NCI-H526 treated with DMSO at 0.1 percent for 48 hours (cell line): Measurements from ENCODE around the gene PALLD.

ENCODE experiments used
- DNase-seq: peaks from one replicate; lab custom pipeline; 2025; lab: John Stamatoyannopoulos, UW

The PALLD gene

GRCh38 chr4:168593399-168593798 is 96.5 kb downstream of the PALLD start:
- DNase-seq, result no peak

- no peak for DNase-seq
Measured at GRCh38 chr4:168594121-168594520, 97.3 kb downstream of the PALLD start.

GRCh38 chr4:168598191-168598590 is 101.3 kb downstream of the PALLD start:
- DNase-seq, result no peak

- no peak for DNase-seq
Measured at GRCh38 chr4:168600796-168601583, 104.1 kb downstream of the PALLD start.

GRCh38 chr4:168601899-168602298 is 105.0 kb downstream of the PALLD start:
- DNase-seq, result no peak

- DNase-seq, result no peak
Measured at GRCh38 chr4:168604496-168605373, 107.9 kb downstream of the PALLD start.

- no peak for DNase-seq
Measured at GRCh38 chr4:168605411-168605810, 108.6 kb downstream of the PALLD start.

GRCh38 chr4:168607215-168607614 is 110.4 kb downstream of the PALLD start:
- DNase-seq, result no peak

GRCh38 chr4:168608771-168609170 is 111.9 kb downstream of the PALLD start:
- no peak for DNase-seq

GRCh38 chr4:168609369-168609768 is 112.5 kb downstream of the PALLD start:
- no peak for DNase-seq

- no peak for DNase-seq
Measured at GRCh38 chr4:168610911-168611530, 114.2 kb downstream of the PALLD start.

GRCh38 chr4:168612450-168613135 is 115.7 kb downstream of the PALLD start:
- no peak for DNase-seq

- no peak for DNase-seq
Measured at GRCh38 chr4:168613869-168614268, 117.0 kb downstream of the PALLD start.

- no peak for DNase-seq
Measured at GRCh38 chr4:168614281-168615057, 117.6 kb downstream of the PALLD start.

- DNase-seq, result no peak
Measured at GRCh38 chr4:168615294-168616065, 118.6 kb downstream of the PALLD start.

- no peak for DNase-seq
Measured at GRCh38 chr4:168618577-168619265, 121.9 kb downstream of the PALLD start.

- peak; percentile 2 for DNase-seq
Measured at GRCh38 chr4:168619266-168619631, 122.4 kb downstream of the PALLD start.

GRCh38 chr4:168621806-168622589 is 125.1 kb downstream of the PALLD start:
- DNase-seq, result no peak

GRCh38 chr4:168622600-168622999 is 125.7 kb downstream of the PALLD start:
- no peak for DNase-seq
